ENCODE measurements around the gene SMAD4. TPM values are rescaled to one million over a fixed set of nuclear protein-coding genes. Genes with fewer than 3 reads are reported as not detected.

SMAD4 gene
- total RNA-seq, 1 donor from 2014 or later: 90.8 TPM

- intact Hi-C loops (cut with micrococcal nuclease): no loop called here
- Mint-ChIP-seq H3K36me3 (ENCODE audit: low read depth) (no peaks in the 10 kb centered on the region), H3K4me3 (no peak overlapping the region), H3K27me3 (no peaks in the 10 kb centered on the region), H3K27ac (no peak overlapping the region), H3K4me1 (no peaks in the 10 kb centered on the region), H3K9me3 (peaks cover 7% of the 10 kb centered on the region)
- DNase-seq: no peak
These were observed 91.0 kb downstream of the SMAD4 start for GRCh38 chr18:51120809-51121596.

- DNase-seq: no peak
- intact Hi-C loops (cut with micrococcal nuclease): no loop called here
- H3K27ac Mint-ChIP-seq: no peak overlapping the region
- H3K4me3 Mint-ChIP-seq: no peak overlapping the region
- no peaks in the 10 kb centered on the region for H3K4me1 Mint-ChIP-seq
- peaks cover 7% of the 10 kb centered on the region for H3K9me3 Mint-ChIP-seq
- no peaks in the 10 kb centered on the region for H3K27me3 Mint-ChIP-seq
- H3K36me3 Mint-ChIP-seq (ENCODE audit: low read depth): no peaks in the 10 kb centered on the region
These were observed 91.5 kb downstream of the SMAD4 start for GRCh38 chr18:51121597-51121857.

GRCh38 chr18:51122266-51123045 lies 92.4 kb downstream of the SMAD4 start:
- no peaks in the 10 kb centered on the region for H3K4me1 Mint-ChIP-seq
- H3K27me3 Mint-ChIP-seq: no peaks in the 10 kb centered on the region
- peaks cover 7% of the 10 kb centered on the region for H3K9me3 Mint-ChIP-seq
- intact Hi-C loops (cut with micrococcal nuclease): no loop called here
- H3K4me3 Mint-ChIP-seq: no peak overlapping the region
- no peaks in the 10 kb centered on the region for H3K36me3 Mint-ChIP-seq (ENCODE audit: low read depth)
- no peak for DNase-seq
- H3K27ac Mint-ChIP-seq: no peak overlapping the region

- Mint-ChIP-seq H3K27ac (no peak overlapping the region), H3K9me3 (peaks cover 7% of the 10 kb centered on the region), H3K4me1 (no peaks in the 10 kb centered on the region), H3K36me3 (ENCODE audit: low read depth) (no peaks in the 10 kb centered on the region), H3K4me3 (no peak overlapping the region), H3K27me3 (no peaks in the 10 kb centered on the region)
- DNase-seq: no peak
- intact Hi-C loops (cut with micrococcal nuclease): no loop called here
These were observed 93.0 kb downstream of the SMAD4 start for GRCh38 chr18:51123046-51123395.

- H3K27ac Mint-ChIP-seq: no peak overlapping the region
- no peaks in the 10 kb centered on the region for H3K27me3 Mint-ChIP-seq
- peaks cover 3% of the 10 kb centered on the region for H3K9me3 Mint-ChIP-seq
- no peak overlapping the region for H3K4me3 Mint-ChIP-seq
- DNase-seq: no peak
- no peaks in the 10 kb centered on the region for H3K36me3 Mint-ChIP-seq (ENCODE audit: low read depth)
- no peaks in the 10 kb centered on the region for H3K4me1 Mint-ChIP-seq
- intact Hi-C loops (cut with micrococcal nuclease): no loop called here
These were observed 93.5 kb downstream of the SMAD4 start for GRCh38 chr18:51123481-51123880.

- no peak overlapping the region for H3K4me3 Mint-ChIP-seq
- no peak for DNase-seq
- no peaks in the 10 kb centered on the region for H3K4me1 Mint-ChIP-seq
- no peaks in the 10 kb centered on the region for H3K9me3 Mint-ChIP-seq
- intact Hi-C loops (cut with micrococcal nuclease): no loop called here
- H3K27ac Mint-ChIP-seq: no peak overlapping the region
- no peaks in the 10 kb centered on the region for H3K36me3 Mint-ChIP-seq (ENCODE audit: low read depth)
- no peaks in the 10 kb centered on the region for H3K27me3 Mint-ChIP-seq
These were observed 94.0 kb downstream of the SMAD4 start for GRCh38 chr18:51123936-51124486.

GRCh38 chr18:51125976-51126375 lies 96.0 kb downstream of the SMAD4 start:
- DNase-seq: no peak
- H3K9me3 Mint-ChIP-seq: no peaks in the 10 kb centered on the region
- no peaks in the 10 kb centered on the region for H3K36me3 Mint-ChIP-seq (ENCODE audit: low read depth)
- H3K27me3 Mint-ChIP-seq: no peaks in the 10 kb centered on the region
- intact Hi-C loops (cut with micrococcal nuclease): no loop called here
- H3K4me3 Mint-ChIP-seq: no peak overlapping the region
- H3K4me1 Mint-ChIP-seq: no peaks in the 10 kb centered on the region
- H3K27ac Mint-ChIP-seq: no peak overlapping the region

GRCh38 chr18:51127664-51128063 lies 97.7 kb downstream of the SMAD4 start:
- Mint-ChIP-seq H3K4me1 (no peaks in the 10 kb centered on the region), H3K27me3 (no peaks in the 10 kb centered on the region), H3K36me3 (ENCODE audit: low read depth) (no peaks in the 10 kb centered on the region), H3K4me3 (no peak overlapping the region), H3K27ac (no peak overlapping the region), H3K9me3 (no peaks in the 10 kb centered on the region)
- intact Hi-C loops (cut with micrococcal nuclease): no loop called here
- DNase-seq: no peak

GRCh38 chr18:51128533-51128932 lies 98.5 kb downstream of the SMAD4 start:
- Mint-ChIP-seq H3K27me3 (no peaks in the 10 kb centered on the region), H3K27ac (no peak overlapping the region), H3K36me3 (ENCODE audit: low read depth) (no peaks in the 10 kb centered on the region), H3K4me3 (no peak overlapping the region), H3K9me3 (no peaks in the 10 kb centered on the region), H3K4me1 (no peaks in the 10 kb centered on the region)
- DNase-seq: no peak
- intact Hi-C loops (cut with micrococcal nuclease): no loop called here

- no peak for DNase-seq
- H3K4me3 Mint-ChIP-seq: no peak overlapping the region
- H3K36me3 Mint-ChIP-seq (ENCODE audit: low read depth): no peaks in the 10 kb centered on the region
- no peaks in the 10 kb centered on the region for H3K4me1 Mint-ChIP-seq
- H3K27me3 Mint-ChIP-seq: no peaks in the 10 kb centered on the region
- intact Hi-C loops (cut with micrococcal nuclease): no loop called here
- H3K27ac Mint-ChIP-seq: no peak overlapping the region
- H3K9me3 Mint-ChIP-seq: no peaks in the 10 kb centered on the region
These were observed 102.4 kb downstream of the SMAD4 start for GRCh38 chr18:51132256-51132935.

GRCh38 chr18:51133580-51134160 lies 103.7 kb downstream of the SMAD4 start:
- Mint-ChIP-seq H3K9me3 (no peaks in the 10 kb centered on the region), H3K4me3 (no peak overlapping the region), H3K4me1 (no peaks in the 10 kb centered on the region), H3K27me3 (no peaks in the 10 kb centered on the region), H3K27ac (no peak overlapping the region), H3K36me3 (ENCODE audit: low read depth) (no peaks in the 10 kb centered on the region)
- intact Hi-C loops (cut with micrococcal nuclease): no loop called here
- no peak for DNase-seq
